HCT116 (cell line): ENCODE data around the gene APEX2.
"Not testable (repeated sequence)": the region's sequence is repeated elsewhere in the genome, so short reads cannot be mapped to it uniquely, and the experiment has no call there.

Experiments used
- TF ChIP-seq, protein P1 (sequence below): IDR thresholded peaks from 2 replicates; pipeline ENCODE4 v1.6.1; 2012
- TF ChIP-seq, protein P2 (sequence below), 3 experiments: fragments of 200-600 bp in 1 of 3; sonication (generic) in 1 of 3; IDR thresholded peaks in 2 of 3; conservative IDR thresholded peaks in 1 of 3; 2 replicates each; pipeline ENCODE4 v1.5.1; 2012 to 2017; ENCODE audit warnings: low read depth in 2 of 3, low read length in 2 of 3, antibody characterized with exemption in 1 of 3, borderline replicate concordance in 1 of 3, control low read depth in 1 of 3, mild to moderate bottlenecking in 1 of 3, mixed read lengths in 1 of 3, mixed run types in 1 of 3, moderate library complexity in 1 of 3; ENCODE audit not compliant: insufficient read depth in 1 of 3

DNA sequence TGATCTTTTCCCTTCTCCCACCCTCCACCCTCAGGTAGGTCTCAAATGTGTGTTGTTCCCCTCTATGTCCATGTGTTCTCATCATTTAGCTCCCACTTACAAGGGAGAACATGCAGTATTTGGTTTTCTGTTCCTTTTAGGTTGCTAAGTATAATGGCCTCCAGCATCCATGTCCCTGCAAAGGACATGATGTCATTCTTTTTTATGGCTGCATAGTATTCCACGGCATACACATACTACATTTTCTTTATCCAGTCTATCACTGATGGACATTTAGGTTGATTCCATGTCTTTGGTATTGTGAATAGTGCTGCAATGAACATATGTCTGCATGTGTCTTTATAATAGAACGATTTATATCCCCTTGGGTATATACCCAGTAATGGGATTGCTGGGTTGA lies 16.9 kb upstream of the APEX2 start:
- TF ChIP-seq, protein P1, sequence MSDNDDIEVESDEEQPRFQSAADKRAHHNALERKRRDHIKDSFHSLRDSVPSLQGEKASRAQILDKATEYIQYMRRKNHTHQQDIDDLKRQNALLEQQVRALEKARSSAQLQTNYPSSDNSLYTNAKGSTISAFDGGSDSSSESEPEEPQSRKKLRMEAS = not testable (repeated sequence)
- TF ChIP-seq, protein P2, sequence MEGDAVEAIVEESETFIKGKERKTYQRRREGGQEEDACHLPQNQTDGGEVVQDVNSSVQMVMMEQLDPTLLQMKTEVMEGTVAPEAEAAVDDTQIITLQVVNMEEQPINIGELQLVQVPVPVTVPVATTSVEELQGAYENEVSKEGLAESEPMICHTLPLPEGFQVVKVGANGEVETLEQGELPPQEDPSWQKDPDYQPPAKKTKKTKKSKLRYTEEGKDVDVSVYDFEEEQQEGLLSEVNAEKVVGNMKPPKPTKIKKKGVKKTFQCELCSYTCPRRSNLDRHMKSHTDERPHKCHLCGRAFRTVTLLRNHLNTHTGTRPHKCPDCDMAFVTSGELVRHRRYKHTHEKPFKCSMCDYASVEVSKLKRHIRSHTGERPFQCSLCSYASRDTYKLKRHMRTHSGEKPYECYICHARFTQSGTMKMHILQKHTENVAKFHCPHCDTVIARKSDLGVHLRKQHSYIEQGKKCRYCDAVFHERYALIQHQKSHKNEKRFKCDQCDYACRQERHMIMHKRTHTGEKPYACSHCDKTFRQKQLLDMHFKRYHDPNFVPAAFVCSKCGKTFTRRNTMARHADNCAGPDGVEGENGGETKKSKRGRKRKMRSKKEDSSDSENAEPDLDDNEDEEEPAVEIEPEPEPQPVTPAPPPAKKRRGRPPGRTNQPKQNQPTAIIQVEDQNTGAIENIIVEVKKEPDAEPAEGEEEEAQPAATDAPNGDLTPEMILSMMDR (IDR thresholded peaks at IDR 0.05 in 2 of 3, conservative IDR thresholded peaks at IDR 0.05 in 1 of 3; ENCODE audit: borderline replicate concordance in 1 of 3, insufficient read depth in 1 of 3, low read depth in 2 of 3, low read length in 2 of 3) = not testable (repeated sequence)
